ENCODE data around the gene CLIC3.

DNA sequence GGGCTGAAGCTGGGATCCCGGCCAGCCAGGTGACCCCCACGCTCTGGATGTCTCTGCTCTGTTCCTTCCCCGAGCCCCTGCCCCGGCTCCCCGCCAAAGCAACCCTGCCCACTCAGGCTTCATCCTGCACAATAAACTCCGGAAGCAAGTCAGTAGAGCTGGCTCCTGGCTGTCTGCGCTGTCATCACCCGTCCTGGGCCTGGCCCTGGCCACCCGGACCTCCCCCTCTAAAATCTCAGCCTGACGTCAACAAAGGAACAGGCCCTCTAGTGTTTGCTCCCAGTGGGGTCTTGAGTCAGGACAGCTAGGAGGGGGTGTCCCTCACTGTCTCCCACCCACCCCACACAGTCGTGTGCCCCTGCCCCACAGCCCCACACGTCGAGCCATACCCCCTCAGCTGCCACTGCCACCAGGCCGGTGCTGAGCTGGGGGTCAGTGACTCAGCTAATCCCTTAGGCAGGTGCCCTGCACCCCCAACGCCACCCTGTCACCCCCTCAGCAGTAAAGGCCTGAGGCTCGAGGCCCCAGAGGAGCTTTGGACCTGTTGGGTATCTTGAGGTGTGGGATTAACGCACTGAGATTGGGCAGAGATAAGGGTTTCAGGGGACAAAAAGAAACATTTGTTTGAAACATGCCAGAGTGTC is 14.7 kb downstream of the CLIC3 start:
- TF ChIP-seq POLR2A (IDR thresholded peaks at IDR 0.05) (no peak), CTCF (IDR thresholded peaks at IDR 0.05) (no peak)
